Stimulated activated naive CD4-positive, alpha-beta T cell (primary cell): ENCODE measurements around the gene SLC25A47.
"Not testable (repeated sequence)": the region's sequence is repeated elsewhere in the genome, so short reads cannot be mapped to it uniquely, and the experiment has no call there.

Source experiments
- DNase-seq, 6 experiments: peaks; one replicate each; lab custom pipeline; 2025; lab: John Stamatoyannopoulos, UW

The SLC25A47 gene

DNA sequence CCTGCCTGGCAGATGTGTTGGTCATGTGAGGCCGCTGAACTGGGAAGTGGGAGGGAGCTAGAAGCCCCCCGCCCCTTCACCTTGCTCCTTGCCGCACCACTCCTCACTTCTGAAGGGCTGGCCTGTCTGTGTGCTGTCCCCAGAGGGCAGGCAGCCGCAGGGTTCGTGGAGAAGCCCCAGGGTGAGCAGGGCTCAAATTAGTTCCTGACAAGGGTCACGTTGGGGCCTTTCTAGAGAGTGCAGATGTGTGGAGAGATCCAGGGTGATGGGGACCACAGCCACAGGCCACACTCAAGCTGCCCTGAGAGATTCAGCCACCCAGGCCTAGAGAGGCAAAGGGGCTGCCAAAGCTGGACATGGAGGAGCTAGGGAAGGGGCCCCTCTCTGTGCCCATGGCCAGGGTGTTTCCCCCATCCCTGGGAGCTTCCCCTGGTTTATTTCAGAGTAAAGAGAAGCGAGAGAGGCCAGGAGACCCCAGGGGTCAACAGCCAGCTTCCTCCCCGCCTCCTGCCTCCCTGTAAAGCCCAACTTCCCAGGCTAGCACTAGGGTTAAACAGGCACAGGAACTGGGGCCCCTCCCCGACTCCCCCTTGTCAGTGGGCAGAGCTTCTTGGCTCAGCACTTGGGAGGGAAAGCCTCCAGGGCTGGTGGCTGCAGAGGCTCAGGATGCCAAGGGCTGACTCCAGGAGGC lies 33.1 kb upstream of the SLC25A47 start:
- DNase-seq = no peak

DNA sequence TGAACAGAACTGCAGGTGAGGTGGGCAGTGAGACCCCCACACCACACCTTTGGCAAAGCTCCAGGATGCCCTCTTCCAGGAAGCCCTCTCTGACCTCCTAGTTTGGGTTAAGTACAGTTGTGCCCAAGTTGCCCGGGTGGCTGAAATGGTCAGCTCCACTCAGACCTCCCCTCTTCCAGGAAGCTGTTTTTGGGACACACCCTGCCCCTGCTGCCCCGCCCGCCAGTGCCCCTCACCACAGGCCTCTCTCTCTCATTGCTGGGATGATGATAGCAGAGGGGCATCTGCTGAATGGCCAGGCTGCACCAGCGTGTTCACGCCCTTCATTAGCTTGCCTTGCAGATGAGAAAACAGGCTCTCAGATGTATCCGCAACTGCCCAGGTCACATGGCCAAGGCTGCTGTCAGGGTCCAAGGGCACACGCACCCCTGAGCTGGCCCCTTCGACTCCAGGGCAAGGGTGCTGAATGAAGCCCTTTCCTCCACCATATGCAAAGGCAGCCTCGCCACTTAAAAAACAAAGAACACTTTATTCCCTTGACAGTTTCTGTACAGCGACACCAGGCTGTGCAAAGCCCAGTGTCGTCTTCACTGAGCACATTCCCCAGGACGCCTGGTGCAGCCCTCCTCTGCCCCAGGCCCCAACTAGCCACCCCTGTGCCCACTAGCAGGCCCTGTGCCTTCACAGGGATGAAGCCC lies 32.4 kb upstream of the SLC25A47 start:
- DNase-seq = no peak

DNA sequence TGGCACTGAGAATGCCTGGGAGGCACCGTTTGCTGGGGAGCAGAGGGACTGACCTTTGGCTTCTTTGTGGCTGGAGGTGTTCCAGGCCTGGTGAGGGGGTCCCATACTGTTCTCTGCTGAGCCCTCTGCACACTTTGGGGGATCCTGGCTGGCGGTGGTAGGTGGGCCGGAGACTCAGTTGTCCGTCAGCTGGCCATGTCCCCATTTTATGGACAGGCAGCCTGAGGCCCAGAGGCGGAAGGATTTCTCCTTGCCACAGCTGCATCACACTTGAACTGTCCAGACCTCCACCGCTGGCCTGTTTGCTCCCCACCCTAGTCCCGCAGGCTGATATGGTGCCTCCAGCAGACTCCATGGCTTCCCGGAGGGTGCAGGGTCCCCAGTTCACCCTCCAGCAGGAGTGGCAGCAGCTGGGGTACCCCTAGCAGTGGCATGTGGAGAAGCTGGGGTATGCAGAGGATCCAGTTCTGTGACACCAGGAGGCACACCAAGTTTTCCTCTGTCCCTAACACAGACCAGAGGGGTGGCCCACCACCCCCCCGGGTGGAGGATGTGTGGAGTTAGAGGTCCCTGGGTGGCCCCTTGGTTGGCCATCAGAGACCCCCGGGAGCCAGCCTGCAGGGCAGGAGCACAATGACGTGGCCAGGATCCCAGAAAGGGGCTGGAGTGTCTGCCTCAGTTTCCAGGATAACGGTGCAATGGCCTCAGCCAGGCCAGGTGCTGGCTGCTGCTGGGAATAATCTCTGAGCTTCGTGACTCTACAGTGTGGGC lies 31.6 kb upstream of the SLC25A47 start:
- no peak for DNase-seq

DNA sequence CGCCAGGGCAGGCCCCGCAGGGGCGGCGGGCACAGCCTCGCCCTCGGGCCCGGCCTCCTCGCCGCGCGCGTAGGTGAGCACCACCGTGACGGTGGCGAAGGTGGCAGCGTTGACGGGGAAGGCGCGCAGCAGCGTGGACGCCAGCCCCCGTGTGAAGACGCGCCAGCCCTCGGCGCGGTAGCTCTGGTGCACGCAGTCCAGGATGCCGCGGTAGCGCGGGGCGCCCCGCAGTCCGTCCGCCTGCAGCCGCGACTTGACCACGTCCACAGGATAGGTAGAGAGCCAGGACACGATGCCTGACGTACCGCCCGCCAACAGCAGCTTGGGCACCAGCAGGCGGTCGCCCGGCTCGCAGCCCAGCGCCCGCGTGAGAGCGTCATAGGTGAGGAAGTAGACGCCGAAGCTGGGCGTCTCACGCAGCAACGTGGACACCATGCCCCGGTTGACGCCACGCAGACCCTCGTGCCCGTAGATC lies 30.8 kb upstream of the SLC25A47 start:
- DNase-seq = no peak

DNA sequence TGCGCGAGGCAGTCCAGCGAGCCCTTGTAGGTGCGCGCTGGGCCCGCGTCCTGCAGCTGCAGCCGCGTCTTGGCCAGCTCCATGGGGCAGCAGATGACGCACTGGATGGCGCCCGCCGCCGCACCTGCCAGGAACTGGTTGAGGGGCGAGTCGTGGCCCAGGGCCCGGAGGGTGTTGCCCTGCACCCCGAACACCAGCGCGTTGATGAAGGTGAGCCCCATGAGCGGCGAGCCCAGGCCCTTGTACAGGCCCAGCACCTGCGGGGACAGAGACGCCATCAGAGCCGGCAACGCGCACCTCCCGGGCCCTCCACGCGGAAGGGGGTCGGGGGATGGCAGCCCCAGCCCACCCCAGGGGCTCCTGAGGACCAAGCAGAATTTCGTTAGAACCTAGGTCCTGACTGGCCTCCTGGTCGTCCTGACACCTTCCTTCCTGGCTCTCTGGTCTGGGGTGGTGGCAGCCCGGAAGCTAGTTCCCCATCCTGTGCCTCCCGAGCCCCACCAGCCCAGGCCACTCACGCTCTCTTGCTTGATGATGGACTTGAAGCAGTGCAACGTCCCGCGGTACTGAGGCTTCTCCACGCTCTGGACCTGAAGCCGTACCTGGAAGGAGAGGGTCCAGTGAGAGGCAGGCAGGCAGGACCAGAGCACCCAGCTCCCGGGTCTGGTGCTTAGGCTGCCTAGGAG lies 30.2 kb upstream of the SLC25A47 start:
- no peak for DNase-seq

DNA sequence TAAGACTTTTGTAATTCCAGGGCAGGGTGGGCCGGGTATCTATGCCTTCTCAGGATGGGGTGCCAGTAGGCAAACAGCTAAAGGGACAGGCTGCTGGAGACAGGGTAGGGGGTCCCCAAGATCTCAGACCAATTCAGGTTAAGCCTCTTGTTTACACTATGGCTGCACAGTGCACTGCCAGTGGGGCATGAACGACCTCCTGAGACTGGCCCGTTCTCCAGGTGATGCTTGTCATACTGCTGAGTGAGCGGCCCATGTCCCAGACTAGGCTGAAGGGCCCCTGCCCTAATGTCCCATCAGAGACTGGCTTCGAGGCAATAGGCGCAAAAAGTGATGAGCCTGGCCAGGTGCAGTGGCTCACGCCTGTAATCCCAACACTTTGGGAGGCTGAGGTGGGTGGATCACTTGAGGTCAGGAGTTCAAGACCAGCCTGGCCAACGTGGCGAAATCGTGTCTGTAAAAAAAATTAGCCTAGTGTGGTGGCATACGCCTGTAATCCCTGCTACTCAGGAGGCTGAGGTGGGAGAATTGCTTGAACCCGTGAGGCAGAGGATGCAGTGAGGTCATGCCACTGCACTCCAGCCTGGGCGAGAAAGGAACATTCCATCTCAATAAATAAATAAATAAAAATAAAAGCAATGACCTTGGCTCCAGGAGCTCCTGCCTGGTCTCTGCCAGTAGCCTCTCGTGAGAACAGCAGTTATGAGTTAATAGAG lies 29.5 kb upstream of the SLC25A47 start:
- no peak for DNase-seq

DNA sequence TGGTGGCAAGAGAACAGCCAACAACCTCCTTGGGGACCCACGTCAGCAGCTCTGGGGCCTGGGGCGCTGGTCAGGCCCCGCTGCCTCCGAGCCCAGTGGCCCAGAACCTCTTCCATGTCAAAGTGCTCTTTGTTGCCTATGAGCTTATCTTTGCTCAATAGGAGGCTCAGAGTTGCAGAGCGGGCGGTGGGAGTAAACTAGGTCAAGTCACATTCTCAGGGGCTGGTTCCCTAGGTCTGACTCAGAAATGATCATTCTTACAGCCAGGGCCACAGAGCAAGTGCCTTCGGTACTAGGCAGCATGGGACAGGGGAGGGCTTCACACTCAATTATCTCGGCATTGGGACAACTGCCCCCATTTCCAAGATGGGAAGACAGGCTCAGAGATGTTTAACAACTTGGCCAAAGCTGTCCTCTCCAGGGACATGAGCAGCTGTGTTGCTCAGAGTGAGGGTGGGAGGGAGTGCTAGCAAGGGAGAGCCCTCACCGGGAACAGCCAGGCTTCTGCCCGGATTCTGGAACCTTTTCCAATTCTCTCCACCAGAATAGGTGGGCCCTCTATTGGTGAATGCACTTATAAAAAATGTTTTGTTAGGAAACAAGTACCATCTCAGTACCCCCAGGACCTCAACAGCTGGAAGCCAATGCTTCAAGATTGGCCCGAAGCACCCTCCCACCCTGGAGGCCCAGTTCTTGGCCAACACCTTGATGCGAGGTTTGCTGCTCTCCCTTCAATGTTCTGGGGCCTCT lies 28.8 kb upstream of the SLC25A47 start:
- DNase-seq = no peak

DNA sequence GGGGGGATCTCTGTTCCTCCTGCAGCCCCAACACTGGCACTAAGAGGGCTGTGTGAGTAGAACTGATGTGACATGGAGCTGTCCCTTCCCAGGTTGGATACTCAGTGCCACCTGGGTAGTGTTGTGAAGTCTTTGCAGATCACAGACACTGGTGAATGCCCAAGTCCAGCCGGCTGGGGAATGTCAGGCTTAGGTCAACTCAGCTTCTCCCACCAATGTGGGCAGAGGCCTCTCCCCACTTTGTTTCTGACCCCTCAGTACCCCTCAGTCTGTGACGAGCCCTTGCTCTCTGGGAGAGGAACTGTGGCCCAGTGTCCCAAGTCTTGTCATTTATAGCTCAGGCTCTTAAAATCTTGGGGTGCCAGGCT lies 28.2 kb upstream of the SLC25A47 start:
- no peak for DNase-seq

DNA sequence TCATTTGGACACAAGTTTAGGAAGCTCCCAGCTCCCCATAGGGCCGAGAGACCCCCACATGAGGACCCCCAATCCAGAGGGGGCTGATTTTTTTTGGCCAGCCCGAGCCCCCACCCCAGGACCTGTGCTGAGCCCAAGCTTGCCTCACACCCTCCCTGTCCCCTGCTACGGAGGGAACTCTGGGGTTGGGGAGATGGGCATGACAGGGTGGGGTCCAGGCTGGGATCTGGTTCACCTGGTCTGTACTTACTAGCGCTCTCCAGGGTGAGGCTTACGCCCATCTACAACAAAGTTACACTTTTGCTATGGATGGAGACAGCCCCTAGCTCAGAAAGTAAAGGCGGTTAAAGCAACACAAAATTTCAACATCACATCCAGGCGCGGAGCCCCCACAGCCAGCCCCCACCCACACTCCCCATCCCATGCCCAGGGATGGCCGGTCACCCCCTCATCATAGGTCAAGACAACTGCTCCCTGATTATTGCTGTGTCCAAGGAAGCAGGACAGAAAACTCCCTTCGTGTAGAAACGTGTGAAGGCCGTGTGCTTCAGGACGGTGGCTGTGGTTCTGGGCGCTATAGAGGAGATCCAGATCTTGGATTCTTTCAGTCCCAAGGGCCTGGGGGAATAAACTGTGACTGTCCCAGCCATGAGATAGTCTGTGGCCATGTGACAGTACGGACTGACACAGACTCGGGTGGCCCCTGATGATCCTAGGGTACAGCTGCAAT lies 27.6 kb upstream of the SLC25A47 start:
- DNase-seq = no peak

DNA sequence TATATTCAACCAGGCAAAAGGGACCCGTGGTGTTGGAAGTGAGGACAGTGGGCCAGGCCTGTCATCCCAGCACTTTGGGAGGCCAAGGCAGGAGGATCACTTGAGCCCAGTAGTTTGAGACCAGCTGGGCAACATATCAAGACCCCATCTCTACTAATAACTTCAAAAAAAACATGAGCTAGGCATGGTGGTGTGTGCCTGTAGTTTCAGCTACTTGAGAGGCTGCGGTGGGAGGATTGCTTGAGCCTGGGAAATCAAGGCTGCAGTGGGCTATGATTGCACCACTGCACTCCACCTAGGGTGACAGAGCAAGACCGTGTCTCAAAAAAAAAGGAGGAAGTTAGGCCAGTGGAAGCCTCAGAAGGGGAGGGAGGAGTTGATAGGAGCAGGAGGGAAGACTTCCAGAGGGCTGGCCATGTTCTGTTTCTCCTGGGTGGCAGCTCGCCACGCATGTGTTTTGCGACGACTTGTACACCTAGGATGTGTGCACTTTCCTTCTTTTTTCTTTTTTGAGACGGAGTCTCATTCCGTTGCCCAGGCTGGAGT lies 27.0 kb upstream of the SLC25A47 start:
- no peak for DNase-seq

DNA sequence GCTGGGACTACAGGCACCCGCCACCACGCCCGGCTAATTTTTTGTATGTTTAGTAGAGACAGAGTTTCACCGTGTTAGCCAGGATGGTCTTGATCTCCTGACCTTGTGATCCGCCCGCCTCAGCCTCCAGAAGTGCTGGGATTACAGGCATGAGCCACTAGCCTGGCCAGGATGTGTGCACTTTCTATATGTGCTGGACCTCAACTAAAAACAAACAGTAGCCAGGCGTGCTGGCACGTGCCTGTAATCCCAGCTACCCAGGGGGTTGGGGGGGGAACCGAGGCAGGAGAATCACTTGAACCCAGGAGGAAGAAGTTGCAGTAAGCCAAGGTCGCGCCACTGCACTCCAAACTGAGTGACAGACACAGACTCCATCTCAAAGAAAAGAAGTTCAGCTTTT lies 26.4 kb upstream of the SLC25A47 start:
- DNase-seq = not testable (repeated sequence)

DNA sequence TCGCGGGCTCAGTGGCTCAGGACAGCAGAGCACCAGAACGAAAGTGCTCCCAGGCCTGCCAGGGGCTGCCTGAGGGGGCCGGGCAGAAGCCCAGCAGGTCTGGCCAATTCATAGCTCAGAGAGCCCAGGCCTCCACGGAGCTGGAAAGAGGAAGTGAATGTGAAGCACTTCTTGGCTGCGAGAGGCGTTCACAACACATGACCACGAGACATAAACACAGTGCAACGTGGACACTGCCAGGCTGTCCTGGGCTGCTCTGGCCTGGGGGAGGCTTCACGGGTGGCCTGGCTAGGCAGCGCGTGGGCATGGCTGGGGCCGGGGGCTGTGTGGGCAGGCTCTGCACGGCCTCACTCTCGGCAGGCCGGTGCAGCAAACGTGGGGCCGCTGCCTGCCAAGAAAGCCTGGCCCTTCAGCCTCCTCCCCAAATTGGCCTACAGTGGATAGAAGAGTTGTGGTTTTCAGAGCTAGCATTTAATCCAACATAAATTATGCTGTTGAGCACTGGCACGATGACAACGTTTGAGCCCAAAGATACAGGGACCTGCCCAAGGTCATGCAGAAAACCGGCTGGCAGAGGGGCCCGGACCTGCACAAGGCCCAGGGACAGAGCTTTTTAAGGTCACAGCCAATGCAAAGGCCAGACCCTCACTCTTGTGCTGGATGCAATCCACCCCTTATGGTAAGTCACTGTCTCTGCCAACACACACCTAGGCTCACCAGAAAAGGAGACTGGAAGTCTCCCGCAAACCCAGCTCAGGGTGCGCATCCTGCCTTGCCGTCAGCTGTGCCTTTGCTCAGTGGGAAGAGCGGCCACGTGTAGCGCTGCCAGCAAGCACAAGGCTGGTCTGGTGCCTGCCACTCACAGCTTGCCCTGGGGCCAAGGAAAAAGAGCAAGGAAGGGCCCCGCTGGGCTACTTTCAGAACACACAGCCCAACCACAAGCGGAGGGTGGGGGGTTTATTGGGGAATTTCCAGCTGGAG lies 25.5 kb upstream of the SLC25A47 start:
- DNase-seq = no peak

DNA sequence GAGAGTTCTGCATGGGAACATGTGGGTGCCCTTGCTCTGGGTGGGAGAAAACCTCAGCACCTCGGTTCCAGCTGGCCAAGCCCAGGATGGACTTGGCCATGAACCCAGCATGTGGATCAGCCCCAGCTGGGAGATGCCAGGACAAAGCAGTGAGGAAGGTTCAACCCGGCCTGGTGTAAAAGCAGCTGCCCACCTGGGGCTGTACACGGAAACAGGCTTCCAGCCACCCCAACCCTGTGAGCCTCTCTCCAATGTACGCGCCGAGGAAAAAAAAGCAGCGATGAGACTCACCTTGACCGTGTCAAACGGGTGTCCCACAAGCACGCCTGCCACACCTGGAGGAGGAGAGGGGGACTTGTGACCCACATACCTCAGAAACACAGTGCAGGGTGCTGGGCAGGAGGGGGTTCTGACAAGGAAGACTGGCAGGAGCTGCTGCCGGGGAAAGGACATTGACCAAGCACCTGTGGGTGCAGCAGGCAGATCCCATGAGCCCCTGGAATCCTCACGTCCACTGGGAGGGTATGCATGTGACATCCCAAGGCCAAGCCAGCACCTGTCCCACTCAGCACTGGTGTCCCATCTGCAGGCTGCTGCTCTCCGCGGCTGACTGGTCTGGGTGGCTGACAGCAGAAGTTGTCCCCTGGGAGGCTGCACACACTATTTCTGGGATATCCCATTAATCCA lies 24.4 kb upstream of the SLC25A47 start:
- no peak for DNase-seq

DNA sequence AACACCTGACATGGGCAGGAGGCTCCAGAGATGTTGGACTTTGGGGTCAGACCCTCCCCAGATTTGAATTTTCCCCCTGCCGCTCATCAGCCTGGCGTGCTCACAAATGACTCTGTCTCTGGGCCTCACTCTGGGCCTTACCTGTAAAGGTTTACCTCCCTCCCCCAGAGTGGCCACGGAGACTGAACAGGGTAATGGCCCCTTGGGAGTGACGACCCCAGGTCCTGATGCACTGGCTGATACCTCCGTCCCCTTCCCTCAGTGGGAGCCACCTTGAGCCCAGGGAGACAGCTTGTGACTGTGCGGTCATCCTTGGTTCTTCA lies 23.9 kb upstream of the SLC25A47 start:
- peak in 2 of 6 experiments; percentile 10 to 18 for DNase-seq

DNA sequence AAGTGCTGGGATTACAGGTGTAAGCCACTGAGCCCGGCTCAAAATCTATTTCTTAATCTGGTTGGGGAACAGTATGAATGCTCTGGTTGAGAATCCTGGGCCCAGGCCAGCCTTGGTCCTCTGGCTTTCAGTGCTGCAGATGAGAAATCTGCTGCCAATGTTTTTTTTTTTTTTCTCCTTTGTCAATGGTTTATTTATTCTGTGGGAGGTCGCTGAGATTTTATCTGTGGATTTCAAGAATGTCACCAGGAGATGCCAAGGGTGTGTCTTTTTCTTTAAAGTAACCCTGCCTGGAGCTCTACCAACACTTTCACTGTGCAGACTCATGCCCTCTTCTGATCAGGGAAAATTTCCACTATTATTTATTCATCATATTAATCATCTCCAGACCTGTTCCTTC lies 20.5 kb upstream of the SLC25A47 start:
- DNase-seq = no peak

DNA sequence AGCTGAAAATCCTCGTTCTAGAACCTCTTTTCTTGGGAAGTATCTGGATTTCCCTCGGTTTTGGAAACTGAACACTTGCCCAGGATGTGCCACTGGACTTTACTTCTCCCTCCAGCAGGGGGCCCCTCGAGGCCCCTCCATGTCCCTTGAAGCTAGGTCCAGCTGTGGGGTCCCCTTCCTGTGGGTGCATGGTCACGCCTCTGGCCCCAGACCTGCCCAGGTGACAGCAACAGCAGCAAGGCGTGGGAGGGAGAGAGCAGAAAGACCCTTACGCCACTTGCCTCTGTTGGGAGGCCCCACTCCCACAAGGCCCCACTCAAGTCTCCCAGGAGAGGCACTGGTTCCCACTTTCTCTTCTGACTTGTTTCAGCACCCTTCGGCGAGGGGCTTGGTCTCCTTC lies 20.0 kb upstream of the SLC25A47 start:
- no peak for DNase-seq

DNA sequence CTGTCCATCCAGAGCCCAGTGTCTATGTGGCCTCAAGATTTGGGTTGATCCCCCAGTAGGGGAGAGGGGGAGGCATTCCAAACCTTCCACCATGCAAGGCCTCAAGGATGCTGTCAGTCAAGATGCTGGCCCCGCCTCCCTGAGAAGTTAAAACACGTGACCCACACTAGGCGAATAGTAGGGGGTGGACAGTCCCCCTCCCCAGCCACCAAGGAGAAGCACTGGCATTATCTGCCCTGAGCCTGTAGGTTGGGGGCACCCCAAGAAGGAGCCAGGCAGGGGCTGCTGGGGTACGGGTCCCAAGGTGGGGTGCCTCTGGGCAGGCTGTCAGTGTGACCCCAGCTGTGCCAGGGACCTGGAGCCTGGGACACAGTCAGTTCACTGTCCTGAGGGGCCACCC lies 19.2 kb upstream of the SLC25A47 start:
- DNase-seq = no peak

DNA sequence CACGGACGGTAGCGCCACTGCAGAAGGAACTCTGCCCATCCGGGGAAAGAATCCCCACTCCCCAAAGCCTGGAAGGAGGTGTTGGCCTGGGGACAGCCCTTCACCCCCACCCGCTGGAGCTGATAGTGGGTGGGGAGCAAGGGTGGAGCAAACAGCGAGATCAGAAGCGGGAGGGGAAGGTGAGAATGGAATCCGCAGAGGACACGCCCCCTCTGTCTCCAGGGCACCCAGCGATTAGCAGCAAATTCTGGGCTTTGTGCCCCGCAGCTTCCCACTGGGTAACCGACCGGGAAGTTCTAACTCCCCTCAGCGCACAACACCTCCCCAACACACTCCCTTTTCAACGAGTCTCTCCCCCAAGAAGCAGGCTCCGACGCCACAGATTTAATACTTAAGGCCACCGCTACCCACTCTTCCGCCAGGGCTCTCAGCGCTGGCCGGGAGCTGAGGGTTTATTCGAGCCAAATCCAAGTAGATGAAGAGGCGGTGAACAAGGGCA lies 18.3 kb upstream of the SLC25A47 start:
- DNase-seq = no peak
